ENCODE data around the gene TLN1.

- TF ChIP-seq CTCF (IDR thresholded peaks at IDR 0.05), result no peak
- no peak for TF ChIP-seq POLR2A (IDR thresholded peaks at IDR 0.05; ENCODE audit: low read depth)
Observed at GRCh38 chr9:35688558-35689541, 43.1 kb downstream of the TLN1 start.

All from esophagus muscularis mucosa (tissue), 3 donors.